Measurements from ENCODE around the gene KLF6.

- TF ChIP-seq CTCF (conservative IDR thresholded peaks at IDR 0.05 in 1 of 2, IDR thresholded peaks at IDR 0.05 in 1 of 2; ENCODE audit: low read depth in 1 of 2, low read length in 2 of 2) (no peak), EZH2 (IDR thresholded peaks at IDR 0.05; ENCODE audit: low read length, missing control alignments) (no peak)
These were observed 8.0 kb downstream of the KLF6 start for GRCh38 chr10:3776796-3777571.

All from fibroblast of lung (primary cell).